KBM-7 (cell line): Measurements from ENCODE around the gene MYO1D.
"Not testable (repeated sequence)": the region's sequence is repeated elsewhere in the genome, so short reads cannot be mapped to it uniquely, and the experiment has no call there.

Experiments used
- DNase-seq: peaks from one replicate; pipeline ENCODE4 v3.0.0-alpha.2; 2015
- in situ Hi-C: fragments of 300-500 bp; cut with MboI; formaldehyde crosslinking; loops from 2 replicates; pipeline ENCODE4 v1.14.3; 2020; ENCODE audit warnings: low sequenced_read_pairs, low pct_unique_long_range_greater_than_20kb, mixed read lengths

MYO1D gene

DNA sequence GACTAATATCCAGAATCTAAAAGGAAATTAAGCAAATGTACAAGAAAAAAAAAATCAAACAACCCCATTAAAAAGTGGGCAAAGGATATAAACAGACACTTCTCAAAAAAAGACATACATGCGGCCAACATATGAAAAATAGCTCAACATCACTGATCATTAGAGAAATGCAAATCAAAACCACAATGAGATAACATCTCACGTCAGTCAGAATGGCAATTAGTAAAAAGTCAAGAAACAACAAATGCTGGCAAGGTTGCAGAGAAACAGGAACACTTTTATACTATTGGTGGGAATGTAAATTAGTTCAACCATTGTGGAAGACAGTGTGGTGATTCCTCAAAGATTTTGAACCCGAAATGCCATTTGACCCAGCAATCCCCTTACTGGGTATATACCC, 162.0 kb downstream of the MYO1D start:
- in situ Hi-C loops, DNase-seq: not testable (repeated sequence)

DNA sequence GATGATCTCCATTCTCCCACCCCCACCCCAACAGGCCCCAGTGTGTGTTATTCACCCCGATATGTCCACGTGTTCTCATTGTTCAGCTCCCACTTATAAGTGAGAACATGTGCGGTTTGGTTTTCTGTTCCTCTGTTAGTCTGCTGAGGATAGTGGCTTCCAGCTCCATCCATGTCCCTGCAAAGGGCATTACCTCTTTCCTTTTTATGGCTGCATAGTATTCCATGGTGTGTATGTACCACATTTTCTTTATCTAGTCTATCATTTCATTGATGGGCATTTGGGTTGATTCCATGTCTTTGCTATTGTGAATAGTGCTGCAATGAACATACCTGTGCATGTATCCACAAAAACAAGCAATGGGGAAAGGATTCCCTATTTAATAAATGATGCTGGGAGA, 162.7 kb downstream of the MYO1D start:
- in situ Hi-C loops = not testable (repeated sequence)

DNA sequence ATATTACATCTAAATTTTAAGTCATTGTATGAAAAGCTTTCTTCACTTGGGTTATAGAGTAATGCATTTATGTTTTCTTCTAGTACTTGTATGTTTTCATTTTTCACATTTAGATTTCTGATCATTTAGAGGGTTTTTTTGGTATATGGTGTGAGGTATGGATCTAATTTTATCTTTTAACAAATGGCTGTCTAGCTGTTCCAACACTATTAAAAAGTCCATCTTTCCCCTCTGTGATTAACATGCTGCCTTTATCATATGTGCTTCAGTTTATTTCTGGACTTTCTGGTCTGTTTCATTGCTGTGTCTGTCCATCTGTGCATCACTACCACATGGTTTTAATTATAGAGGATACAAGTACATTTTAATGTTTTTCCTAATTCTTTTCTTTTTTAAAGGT, 163.8 kb downstream of the MYO1D start:
- in situ Hi-C loops = no loop called here
- no peak for DNase-seq

More for the DNA sequence above, 162.7 kb downstream of the MYO1D start:
- not testable (repeated sequence) for DNase-seq

DNA sequence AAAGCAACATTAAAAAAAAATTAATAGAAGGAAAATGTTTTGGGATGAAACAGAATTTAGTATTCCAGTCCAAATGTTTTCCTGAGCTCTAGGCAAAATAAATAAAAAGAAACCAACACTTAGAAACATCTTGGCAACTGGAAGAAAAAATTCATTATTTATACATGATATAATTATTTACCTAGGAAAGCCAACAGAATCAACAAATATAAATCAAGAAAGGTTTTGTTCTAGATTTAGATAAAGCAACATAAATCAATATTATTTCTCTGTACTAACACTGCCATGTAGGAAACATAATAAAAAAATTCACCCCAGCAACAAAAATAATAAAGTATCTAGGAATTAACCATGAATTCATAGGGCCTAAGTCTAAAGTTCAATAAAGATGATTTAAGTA, 167.4 kb downstream of the MYO1D start:
- DNase-seq = no peak

DNA sequence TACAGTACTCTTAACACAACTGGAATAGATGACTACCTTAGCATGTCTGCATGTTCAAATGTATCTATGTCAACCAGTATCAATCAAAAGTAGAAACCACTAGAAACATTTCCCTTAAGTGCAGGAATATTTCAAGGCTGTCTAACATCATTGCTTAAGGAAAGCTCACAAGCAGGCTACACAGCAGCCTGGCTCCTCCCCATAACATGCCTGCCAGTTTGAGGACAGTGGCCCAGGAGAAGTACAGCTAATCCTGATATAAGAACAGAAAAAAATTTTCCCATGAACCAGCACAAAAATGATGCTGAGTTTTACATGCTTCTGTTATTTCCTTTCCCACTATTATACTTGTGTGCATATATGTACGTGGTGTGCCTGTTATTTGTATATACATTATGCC, 175.1 kb downstream of the MYO1D start:
- in situ Hi-C loops = no loop called here
- DNase-seq = no peak

More for the DNA sequence above, 167.4 kb downstream of the MYO1D start:
- in situ Hi-C loops = no loop called here

DNA sequence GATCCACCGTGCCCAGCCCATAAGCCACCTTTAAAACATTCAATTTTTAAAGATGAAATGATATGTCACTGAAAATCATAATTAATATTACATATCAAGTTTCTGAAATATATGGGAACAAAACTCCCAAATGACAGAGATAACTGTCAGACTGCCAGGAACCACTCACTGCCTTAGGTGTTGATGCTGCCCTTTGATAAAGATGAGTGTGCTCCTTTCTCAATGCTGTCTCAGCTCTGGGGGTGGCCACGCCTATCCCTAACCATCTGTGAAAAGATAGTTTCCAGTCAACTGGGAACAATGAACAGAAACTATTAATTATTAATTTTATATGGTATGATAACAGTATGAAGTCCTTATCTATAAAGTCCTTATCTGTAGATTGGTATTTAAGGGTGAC, 177.7 kb downstream of the MYO1D start:
- in situ Hi-C loops = no loop called here
- DNase-seq = no peak

DNA sequence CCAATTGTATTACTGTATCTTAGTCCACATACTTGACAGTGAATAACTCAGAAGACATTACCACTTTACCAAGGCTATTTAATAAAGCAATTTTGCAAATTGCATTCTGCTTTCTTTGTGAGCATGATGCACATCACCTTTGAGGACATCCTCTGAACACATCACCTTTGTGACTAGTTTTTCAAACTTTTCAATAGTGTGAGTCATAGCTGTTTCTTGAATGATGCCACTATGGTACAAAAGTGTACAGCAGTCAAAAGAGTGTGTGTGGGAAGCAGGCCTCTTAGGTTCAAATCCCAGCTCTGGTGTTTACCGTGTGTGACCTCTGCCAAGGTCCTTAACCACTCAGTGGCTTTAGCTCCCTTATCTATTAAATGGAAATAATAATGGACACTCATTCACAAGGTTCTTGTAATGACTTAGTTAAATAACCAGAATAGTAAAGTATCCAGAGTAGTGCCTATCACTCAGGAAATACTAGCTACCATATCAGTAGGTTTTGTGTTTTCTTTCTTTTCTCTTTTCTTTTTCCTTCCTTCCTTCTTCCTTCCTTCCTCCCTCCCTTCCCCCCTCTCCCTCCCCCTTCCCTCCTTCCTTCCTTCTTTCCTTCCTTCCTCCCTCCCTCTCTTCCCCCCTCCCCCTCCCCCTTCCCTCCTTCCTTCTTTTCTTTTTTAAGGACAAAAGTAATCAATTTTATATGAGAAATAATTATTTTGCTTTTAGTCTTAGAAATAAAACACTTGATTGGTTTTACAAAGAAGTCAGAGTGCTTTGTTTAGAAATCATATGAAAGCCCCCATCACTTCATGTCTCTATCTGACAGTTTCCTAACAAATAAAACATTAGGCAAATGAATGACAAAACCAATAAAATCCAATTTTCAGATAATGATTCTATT, 178.9 kb downstream of the MYO1D start:
- in situ Hi-C loops = no loop called here

DNA sequence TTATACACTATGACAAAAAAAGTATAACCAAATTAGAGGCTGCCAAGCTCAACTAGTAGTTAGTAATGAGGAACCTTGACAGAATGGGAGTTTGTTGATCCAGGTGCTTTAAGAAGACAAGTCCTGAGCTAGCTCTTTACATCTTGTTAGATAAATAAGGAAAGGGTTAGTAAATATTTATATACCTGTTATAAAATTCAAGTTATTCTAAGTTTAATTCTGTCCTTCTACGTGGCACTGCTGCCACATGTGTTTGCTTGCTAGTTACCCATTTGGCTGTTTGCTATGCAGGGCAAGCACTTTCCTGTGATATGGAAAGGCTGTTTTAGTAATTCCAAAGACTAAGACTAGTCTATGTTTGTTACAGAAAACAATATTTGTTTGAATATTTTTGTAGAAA, 180.5 kb downstream of the MYO1D start:
- DNase-seq = no peak
- in situ Hi-C loops = no loop called here

More for the DNA sequence above, 178.9 kb downstream of the MYO1D start:
- no peak for DNase-seq

DNA sequence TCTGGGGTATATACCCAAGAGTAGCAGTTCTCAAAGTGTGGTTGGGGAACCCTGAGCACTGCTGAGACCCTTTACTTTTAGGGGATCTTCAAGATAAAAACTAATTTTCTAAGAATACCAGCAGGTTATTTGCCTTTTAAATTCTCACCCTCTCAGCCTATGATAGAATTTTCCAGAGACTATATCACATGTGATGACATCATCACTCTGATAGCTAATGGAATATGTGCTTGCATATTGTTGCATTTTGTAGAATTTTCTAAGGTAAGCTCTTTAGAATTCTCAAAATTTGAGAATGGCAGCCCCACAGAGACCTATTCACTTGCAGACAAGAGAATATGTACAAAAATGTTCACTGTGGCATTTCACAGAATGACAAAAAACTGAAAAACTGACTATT, 181.1 kb downstream of the MYO1D start:
- no peak for DNase-seq

DNA sequence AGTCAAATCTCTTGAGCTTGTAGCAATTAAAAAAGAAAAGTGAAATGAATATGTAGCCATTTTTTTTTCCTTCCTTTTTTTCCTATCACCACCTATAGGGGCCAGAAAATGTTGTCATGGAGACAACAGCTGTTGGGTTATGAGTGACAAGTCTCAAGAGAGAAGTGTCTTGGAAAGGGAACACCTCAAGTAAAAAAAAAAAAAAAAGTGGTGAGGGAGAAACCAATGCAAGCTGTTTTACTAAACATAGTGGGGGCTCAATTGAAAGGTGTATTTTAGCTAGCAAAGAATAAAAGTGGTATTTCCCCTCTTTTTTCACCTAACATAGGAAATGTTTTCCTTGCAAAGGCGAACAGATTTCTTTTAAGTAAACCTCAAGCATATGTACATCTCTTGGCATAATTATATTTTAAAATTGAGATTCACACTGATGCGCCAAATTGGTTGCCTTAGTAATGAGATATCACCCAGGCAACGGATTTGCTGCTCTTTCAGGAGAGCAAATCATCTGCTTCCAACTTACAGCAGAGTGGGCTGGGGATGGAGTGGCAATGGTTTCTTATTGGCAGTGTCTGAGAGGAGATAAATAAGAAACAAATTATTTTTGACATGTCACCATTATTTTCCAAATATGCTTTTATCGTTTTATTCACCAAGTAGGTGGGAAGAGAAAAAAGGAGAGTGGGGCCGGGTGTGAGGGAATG, 183.6 kb downstream of the MYO1D start:
- DNase-seq = peak; percentile 43
- in situ Hi-C loops = no loop called here

More for the DNA sequence above, 181.1 kb downstream of the MYO1D start:
- in situ Hi-C loops = no loop called here

DNA sequence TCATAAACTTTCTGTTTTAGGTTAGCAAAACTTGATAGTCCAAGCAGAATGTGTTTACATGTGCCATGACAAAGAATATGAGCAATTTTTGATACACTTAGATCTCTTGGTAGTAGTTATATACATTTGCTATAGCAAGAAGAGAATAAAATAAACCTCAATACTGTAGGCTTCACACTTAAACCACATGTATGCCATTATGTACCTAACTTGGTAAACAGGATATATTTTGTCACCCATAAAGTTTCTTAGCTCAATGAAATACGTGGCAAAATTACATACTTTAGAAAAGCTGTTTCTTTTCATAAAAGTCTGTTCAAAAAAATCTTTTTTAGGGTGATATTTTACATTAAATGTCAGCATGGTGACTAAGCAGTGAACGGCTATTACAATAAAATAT, 184.7 kb downstream of the MYO1D start:
- no peak for DNase-seq
- in situ Hi-C loops = no loop called here

DNA sequence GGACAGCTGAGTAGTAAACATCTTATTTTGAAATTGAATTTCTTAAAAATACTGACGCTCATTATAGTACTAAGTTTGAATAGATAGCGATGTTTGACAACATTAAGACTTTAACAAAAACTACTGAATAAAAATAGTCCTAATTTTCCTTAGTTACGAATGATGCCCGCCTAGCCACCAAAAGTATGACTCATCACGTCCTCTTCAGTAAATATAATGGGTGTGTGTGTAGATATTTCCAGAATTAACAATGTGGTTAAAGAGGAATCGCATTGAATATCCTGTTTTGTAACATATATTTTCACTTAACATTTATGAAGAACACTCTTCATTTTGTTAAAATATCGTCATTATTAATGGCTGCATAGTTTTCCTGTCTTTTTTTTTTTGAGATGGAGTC, 187.6 kb downstream of the MYO1D start:
- in situ Hi-C loops = no loop called here
- no peak for DNase-seq

DNA sequence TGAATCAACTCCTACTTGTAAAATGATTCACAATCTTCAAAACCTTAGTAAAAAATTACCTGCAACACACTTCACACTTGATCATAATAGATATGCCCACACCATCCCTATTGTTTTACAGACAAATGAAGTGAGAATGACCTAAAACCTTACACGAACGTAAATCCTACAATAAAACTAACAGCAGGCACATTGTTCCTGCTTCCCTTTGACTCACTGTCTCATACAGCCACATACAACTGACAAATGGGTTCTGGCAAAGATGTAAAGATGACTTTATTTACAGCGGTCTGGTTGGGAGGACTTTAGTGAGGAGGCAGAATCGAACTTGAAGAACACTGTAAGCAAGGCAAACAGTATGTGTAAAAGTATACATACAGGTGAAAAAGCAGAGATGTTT, 188.7 kb downstream of the MYO1D start:
- DNase-seq = no peak
- in situ Hi-C loops = no loop called here

DNA sequence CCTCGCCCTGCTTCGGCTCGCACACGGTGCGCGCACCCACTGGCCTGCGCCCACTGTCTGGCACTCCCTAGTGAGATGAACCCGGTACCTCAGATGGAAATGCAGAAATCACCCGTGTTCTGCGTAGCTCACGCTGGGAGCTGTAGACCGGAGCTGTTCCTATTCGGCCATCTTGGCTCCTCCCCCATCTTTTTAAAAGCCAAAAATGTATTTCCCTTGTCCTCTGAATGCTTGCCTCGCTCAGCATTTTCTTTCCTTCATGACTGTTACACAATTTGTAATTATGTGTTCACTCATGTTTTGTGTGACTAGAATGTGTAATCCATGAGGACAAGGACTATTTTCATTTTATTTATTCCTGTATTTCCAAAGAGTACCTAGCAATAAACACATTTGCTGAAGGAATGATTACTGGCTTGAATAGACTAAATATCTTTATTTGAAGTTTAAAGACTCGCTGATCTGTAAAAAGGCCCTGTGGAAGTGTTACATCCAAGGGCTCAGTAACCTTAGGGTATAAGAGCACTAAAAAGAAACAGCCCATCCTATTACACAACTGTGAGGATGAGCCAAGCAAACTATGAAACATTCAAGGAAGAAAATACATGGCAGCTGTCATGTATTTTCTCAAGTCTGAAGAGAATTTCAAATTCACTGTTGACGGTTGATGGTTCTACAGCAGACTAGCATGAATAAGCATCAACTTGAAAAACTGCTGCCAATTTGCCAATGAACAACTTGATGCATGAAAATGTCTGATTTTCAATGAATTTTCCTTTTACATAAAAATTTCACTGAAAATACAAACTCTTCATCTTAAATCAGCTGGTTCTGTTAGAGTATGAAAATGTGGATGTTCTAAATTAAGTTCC, 192.6 kb downstream of the MYO1D start:
- in situ Hi-C loops = no loop called here
- no peak for DNase-seq

DNA sequence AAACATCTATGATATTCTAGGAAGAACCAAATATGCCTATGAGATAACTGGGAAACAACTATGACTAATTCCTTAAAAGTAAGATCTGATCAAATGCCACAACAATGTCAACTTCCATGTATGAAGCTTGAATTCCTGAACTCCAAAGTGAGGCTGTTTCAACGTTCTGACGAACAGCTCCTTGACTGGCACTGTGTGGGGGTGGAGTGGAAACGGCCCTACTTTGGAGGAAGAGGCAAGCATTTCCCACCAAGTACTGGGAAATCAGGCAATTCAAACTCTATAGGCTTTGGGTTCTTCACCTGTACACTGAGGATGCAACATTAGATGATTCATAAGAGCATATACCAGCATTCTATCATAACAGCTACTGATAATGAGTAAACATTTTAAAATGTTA, 203.0 kb downstream of the MYO1D start:
- in situ Hi-C loops = no loop called here
- DNase-seq = no peak

DNA sequence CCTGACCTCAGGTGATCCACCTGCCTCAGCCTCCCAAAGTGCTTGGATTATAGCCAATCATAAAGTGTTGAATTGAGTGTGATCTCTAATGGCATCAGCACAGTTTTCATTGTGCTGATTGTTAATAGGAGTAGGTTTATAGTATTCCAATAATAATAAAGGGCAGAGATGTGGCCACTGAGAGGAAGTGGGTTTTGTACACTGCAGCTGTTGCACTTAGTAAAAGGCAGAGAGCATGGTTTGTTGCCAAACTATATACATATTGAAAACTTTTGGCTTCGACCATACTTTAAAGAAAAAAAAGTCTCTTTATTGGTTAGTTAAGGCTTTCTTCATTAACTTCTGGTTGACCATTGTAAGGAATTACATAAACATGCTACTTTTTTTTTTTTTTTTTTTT, 204.2 kb downstream of the MYO1D start:
- in situ Hi-C loops = no loop called here

DNA sequence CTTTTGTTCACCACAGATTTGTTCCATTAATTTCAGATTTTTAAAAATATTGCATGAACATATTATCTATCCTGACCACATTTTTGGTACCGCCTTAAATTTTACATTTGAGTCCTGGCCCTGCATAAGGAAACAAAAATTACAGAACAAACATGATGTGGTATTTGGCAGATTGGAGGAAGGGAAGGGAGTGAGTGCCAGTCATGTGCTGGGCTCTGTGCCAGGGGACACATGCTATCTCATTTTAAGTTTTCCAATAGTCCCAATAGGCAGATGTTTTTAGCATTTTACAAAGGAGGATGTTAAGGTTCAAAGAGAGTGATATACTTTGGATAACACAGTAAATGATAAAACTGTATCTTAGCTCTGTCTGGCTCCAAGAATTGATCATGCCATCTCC, 205.0 kb downstream of the MYO1D start:
- in situ Hi-C loops = no loop called here
- no peak for DNase-seq

More for the DNA sequence above, 204.2 kb downstream of the MYO1D start:
- DNase-seq = no peak

DNA sequence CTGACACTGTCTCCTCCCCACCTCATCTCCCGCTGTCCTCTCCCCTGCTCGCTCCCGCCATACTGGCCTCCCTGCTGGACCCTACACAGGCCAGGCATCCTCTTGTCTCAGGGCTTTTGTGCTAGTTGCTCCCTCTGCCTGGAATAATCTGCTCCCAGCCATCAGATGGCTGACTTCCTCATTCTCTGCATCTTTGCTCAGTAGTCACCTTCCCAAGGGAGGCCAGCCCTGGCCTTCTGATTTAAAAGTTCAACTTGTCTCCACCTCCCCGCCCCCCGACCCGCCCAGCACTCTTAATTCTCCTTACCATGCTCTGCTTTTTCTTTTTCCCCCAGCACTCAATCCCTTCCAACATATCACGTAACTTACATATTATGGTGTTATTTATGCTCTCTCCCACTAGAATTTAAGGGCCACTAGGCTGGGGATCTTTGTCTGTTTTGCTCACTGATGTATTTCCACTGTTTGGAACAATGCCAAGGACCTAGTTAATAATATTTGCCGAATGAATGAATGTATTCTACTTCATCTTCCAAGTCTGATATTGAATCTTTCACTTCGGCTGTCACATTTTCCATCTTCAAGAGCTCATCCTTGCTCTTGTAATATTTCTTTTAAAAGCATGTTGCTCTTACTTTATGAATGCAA, 211.9 kb downstream of the MYO1D start:
- DNase-seq = no peak
- in situ Hi-C loops = no loop called here

DNA sequence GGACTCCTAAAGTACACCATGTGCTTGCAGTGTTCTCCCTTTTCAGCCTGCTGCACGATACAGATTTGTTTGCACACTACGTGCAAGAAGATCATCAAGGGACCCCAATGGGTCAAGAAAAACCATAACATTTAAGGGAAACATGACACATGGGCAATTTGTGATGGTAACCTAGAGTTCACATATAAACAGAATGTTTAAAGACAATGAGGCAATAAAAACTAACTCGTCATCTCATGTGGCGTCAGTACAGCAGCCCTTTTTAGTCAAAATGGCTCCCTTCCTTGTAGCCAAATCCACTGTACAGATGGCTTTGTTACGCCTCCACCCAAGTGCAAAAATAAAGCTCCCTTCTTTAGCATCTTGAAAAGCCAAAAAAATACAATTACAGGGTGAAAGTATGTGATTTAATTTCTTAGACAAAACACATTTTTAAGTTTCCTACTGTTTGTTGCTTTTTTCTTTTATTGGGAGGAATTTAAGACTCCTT, 216.4 kb downstream of the MYO1D start:
- DNase-seq = no peak
- in situ Hi-C loops = no loop called here
